NT2/D1 (cell line): ENCODE data around the gene IQUB.

Experiments used
- SUZ12 ChIP-seq: IDR thresholded peaks from 2 replicates; pipeline ENCODE4 v1.6.1; 2011; ENCODE audit not compliant: insufficient read length, insufficient read depth; ENCODE audit errors: extremely low read depth
- YY1 ChIP-seq: IDR thresholded peaks from 2 replicates; pipeline ENCODE4 v1.6.1; 2011; ENCODE audit not compliant: insufficient read length, insufficient read depth

DNA sequence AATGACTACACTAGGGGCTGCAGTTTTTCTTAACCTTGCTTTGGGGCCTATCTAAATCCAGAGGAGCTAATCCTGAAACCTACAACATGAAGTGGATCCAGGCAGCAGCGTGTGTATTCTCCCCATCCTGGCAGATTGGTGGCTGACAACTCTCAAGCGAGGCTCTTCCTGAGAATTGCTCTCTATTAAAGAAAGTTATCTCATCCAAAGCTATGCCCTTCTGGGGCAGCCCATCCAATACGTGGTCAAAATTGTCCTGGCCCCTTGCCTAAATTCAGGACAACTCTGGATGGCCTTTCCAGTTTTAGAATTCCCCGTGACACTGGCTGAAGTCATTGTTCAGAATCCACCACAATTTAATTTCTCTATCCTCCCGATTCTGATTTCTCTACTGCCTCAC is 66.1 kb downstream of the IQUB start:
- TF ChIP-seq YY1 (no peak), SUZ12 (no peak)
